Mucosa of gallbladder (tissue), 1 donor: ENCODE data around the gene MAD1L1. TPM values are rescaled to one million over a fixed set of nuclear protein-coding genes. Genes with fewer than 3 reads are reported as not detected.
"Not testable (repeated sequence)": the region's sequence is repeated elsewhere in the genome, so short reads cannot be mapped to it uniquely, and the experiment has no call there.

Source experiments
- DNase-seq: peaks from one replicate; pipeline ENCODE4 v3.0.0-alpha.2; 2020; ENCODE audit warnings: low spot score
- total RNA-seq: library from RNA; stranded (reverse); gene quantifications from one replicate; pipeline ENCODE4 v1.2.1, GENCODE V29; 2021
- donor health status: DM: no; HTN: no; CAD: no.

MAD1L1 gene
- total RNA-seq, 1 donor from 2014 or later, result 50.5 TPM

DNA sequence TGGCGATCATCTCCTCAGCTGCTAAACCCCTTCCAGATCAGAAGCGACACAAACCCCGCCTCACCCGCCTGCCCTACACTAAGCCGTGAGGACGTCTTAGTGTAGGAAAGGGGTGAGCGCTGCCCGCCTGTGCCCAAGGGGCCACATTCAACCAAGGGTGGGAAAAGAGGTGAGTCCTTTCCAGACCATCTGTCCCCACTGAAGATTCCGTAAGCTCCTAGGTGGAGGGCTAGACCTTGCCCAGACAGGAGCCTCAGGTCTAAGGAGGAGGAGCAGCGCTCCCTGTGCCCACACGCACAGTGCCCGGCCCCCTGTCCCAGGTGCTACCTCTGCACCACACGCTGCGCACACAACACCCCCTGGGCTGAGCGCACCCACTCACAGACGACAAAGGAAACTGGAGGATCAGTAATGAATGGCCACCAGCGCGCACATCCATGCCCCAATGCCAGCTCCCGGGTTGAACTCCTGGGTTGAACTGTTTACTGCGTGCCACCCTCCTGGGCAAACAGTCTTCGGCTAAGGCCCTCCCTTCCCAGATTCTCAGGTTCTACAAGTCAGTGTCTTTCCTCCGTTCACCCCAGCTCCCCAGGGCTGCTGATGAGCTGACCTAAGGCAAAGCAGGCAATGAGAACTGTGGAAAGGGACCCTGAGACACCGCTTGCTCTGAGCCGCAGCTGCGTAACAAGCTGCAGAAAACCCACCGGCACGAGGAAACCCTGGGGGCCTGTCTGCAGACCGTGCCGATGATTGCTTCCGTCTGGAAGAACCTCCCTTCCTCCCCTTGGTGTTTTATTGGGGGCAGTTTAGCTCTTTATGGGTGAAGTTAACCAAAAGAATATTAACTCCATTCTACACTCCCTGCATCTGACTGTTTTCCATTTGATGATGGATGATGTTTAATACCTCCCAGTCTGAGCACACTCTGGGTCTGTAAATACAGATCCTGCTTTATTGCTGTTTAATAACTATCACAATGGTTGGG, 185.9 kb downstream of the MAD1L1 start:
- no peak for DNase-seq

GRCh38 chr7:2045559-2046405, 187.0 kb downstream of the MAD1L1 start:
- no peak for DNase-seq

DNA sequence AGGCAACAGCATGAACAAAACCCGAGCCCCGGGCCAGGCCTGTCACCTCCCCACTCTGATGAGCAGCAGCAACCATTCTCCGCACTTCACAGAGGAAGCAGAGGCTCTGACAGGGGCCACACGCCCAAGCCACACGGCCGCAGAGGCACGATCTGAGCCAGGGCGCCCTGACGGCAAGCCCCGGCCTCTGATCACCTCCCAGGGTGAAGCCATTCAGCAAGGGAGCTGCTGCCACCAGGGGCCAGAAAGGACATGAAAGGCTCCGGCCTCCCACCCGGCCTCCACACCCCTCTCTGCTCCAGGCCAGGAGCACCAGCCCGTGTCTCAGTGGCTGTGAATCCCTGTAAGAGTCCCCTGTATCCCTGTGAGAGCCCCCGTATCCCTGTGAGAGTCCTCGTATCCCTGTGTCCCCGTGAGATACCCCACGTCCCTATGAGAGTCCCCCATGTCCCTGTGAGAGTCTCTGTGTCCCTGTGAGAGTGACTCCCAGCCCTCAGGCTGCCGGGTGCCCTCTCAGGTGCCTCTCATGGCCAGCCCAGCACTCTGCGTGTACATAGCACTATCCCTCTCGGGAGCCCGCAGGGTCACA, 187.8 kb downstream of the MAD1L1 start:
- DNase-seq, result no peak

DNA sequence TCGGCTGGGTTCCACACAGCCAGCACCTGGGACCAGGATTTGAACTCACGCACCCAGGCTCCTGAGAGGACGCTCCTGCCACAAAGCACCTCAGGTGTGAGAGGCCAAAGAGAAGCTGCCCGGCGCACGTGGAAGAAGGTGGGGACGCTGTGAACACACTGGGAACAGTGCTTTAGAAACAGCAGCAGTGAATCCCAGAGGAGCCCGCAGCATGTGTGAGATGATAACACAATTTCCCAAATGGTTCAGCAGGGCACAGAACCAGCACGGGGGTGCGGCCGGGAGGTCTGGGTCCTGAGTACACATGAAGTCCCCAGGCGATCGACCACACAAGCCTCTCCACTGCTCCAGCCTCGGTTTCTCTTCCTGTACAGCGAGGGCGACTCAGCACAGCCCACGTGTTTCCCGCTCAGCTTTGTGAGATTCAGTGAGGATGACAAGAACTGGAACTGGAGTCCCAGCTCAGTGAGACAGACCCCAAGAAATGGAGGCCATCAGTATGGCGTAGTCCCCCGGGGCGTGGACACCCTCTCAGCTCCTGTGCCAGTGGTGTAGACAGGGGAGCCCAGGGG, 188.3 kb downstream of the MAD1L1 start:
- no peak for DNase-seq

GRCh38 chr7:2043316-2044039, 189.3 kb downstream of the MAD1L1 start:
- no peak for DNase-seq

- no peak for DNase-seq
Observed at GRCh38 chr7:2042650-2043049, 190.1 kb downstream of the MAD1L1 start.

GRCh38 chr7:2041496-2042367, 191.0 kb downstream of the MAD1L1 start:
- DNase-seq, result no peak

- DNase-seq, result no peak
Observed at GRCh38 chr7:2040893-2041270, 191.9 kb downstream of the MAD1L1 start.

- no peak for DNase-seq
Observed at GRCh38 chr7:2040201-2040892, 192.4 kb downstream of the MAD1L1 start.

- DNase-seq, result no peak
Observed at GRCh38 chr7:2038931-2039728, 193.6 kb downstream of the MAD1L1 start.

DNA sequence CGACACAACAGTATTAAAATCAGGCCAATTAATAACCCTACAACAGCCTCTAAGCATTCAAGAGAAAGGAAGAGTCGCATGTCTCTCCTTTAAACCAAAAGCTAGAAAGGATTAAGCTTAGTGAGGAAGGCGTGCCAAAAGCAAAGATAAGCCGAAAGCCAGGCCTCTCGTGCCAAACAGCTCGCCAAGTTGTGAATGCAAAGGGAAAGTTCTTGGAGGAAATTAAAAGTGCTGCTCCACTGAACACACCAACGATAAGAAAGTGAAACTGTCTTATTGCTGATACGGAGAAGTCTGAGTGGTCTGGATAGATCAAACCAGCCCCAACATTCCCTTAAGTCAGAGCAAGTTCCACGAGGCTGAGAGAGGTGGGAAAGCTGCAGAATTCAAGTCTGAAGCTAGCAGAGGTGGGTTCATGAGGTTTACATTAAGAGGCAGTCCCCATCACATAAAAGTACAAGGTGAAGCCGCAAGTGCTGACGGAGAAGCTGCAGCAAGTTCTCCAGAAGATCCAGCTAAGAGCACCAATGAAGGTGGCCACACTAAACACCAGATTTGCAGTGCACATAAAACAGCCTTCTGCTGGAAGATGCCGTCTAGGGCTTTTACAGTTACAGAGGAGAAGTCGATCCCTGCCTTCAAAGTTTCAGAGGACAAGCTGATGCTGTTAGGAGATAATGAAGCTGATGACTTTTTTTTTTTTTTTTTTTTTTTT, 194.8 kb downstream of the MAD1L1 start:
- peak; percentile 47 for DNase-seq

GRCh38 chr7:2037301-2037807, 195.4 kb downstream of the MAD1L1 start:
- no peak for DNase-seq

DNA sequence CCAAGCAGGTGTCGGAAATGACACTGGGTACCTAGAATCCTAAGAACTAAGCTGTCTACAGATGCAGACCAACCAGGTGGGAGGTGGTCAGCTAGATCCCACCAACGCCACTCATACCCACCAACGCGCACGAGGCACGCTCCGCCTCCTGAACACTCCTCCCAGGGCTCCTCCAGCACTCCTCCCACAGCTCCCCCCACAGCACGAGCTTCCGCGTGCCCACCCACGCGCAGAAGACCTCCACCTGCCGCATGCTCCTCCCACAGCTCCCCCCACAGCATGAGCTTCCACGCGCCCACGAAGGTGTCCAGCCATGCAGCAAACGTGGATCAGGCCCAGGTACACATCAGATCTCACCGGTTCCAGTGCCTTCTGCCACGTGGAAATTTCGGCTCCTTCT, 196.0 kb downstream of the MAD1L1 start:
- no peak for DNase-seq

GRCh38 chr7:2036201-2036600, 196.5 kb downstream of the MAD1L1 start:
- DNase-seq, result not testable (repeated sequence)

GRCh38 chr7:2034291-2035201, 198.2 kb downstream of the MAD1L1 start:
- no peak for DNase-seq

DNA sequence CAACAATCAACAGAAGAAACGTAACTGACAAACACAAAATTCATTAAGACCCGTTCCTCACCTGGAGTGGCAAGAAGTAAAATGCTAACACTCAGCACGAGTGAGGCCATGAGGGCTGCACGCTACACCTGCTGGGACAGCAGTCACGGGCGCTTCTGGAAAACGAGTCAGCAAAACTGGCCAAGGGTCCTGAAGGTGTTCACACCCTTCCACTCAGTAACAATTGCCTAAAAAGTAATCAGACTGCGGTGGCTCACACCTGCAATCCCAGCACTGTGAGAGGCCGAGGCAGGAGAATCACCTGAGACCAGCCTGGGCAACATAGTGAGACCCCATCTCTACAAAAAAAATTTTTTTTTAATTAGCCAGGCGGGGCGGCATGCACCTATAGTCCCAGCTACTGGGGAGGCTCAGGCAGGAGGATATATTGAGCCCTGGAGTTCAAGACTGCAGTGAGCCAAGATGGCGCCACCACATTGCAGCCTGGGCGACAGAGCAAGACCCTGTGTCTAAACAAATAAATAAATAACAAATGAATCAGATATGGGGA, 199.1 kb downstream of the MAD1L1 start:
- no peak for DNase-seq
